NB4 (cell line): ENCODE results near the gene MED13L.

ENCODE experiments used
- DNase-seq: peaks from one replicate; pipeline ENCODE4 v3.0.0; 2010; ENCODE audit warnings: low read depth
- H3K4me3 ChIP-seq: one replicate; pipeline ENCODE4 v1.5.1; 2011; ENCODE audit warnings: mild to moderate bottlenecking, low read depth, low read length, moderate library complexity
- CTCF ChIP-seq: IDR thresholded peaks from one replicate; pipeline ENCODE4 v1.5.1; 2012; ENCODE audit warnings: low read depth, low read length
- MYC ChIP-seq: IDR thresholded peaks from 2 replicates; pipeline ENCODE4 v1.6.1; 2011; ENCODE audit warnings: low read depth, low read length
- POLR2A ChIP-seq: IDR thresholded peaks from 2 replicates; pipeline ENCODE4 v1.6.1; 2011; ENCODE audit warnings: mild to moderate bottlenecking; ENCODE audit not compliant: insufficient read length; ENCODE audit errors: extremely low read depth
- TF ChIP-seq, protein P1 (sequence below): IDR thresholded peaks from 2 replicates; pipeline ENCODE4 v1.6.1; 2011; ENCODE audit warnings: low read depth, low read length

MED13L gene

DNA sequence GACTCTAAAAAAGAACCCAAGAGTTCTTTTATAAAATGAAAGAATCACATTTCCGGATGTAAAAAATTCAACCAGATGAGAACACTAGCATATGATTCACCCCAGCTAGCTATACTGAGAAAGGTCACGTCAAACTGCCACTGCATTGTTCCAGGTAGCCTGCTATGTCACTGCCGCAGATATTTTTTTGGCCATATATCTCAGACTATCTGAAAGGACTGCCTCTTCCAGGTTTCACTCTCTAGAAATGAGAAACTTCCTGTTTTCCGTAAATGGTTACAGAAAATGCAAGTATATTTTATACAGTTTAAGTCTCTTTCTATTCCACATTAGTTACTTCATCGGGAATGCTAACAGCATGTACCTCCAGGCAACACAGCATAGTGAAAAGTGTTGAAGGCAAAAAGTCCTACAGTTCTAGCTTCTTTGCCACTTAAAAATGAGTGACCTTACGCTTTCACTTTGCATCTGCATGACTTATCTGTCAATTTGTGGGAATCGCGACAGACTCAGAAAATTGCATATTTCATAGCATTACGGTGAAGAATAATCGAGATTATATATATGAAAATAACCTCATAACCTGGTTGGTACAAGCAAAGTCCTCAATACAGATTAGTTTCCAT lies 105.2 kb downstream of the MED13L start:
- no peak for TF ChIP-seq CTCF
- TF ChIP-seq, protein P1, sequence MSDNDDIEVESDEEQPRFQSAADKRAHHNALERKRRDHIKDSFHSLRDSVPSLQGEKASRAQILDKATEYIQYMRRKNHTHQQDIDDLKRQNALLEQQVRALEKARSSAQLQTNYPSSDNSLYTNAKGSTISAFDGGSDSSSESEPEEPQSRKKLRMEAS = no peak
- TF ChIP-seq POLR2A = no peak
- no peak for TF ChIP-seq MYC
- DNase-seq = no peak
- H3K4me3 ChIP-seq = no peak overlapping the region

DNA sequence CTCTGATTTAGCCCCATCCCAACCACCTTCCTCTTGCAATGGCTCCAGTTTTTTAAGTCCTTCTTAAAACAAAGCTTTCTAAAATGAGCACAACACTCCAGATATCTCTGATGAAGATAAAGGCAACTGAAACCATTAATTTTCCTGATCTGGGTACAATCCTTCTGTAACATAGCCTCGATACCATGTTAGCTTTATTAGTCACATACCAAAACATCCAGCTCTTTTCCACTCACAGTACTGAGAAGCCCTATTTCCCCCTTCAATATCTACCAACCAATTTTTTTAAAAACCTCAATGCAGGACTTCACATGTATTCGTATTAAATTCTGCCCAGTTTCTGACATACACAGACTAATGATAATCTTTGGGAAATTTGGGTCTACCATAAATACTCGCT lies 105.9 kb downstream of the MED13L start:
- no peak for DNase-seq
- TF ChIP-seq CTCF (no peak), POLR2A (no peak), MYC (no peak)
- TF ChIP-seq, protein P1 = no peak
- H3K4me3 ChIP-seq = no peak overlapping the region

DNA sequence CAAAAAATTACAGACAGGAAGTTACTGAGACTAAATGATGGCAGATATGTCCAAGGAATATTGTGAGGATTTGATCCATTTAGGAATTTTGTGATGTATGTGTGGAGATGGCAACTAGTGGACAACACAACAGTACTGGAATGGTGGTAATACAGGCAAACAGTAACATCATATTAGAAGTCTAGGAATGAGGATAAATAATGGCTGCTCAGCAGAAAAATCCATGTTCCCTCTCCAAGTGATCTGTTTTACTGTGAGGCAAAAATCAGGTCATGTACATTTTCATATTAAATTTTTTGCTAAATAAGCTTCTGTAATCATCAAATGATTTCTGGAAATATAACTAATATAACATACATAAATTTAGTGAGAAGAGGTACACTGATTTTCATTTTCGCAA lies 108.4 kb downstream of the MED13L start:
- no peak for TF ChIP-seq MYC
- no peak overlapping the region for H3K4me3 ChIP-seq
- DNase-seq = no peak

DNA sequence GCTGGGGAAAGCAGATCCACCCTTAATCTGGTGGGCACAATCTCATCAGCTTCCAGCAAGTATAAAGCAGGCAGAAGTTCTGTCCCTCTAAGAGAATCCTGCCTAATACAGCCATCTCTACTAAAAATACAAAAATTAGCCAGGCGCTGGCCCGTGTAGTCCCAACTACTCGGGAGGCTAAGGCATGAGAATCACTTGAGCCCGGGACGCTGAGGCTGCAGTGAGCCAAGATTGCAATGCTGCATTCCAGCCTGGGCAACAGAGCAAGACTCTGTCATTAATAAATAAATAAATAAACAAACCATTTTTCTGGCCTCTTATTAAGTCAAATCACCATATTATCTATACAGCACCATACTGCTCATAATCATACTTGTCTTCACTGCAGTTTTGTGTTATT lies 111.2 kb downstream of the MED13L start:
- DNase-seq = no peak
- no peak overlapping the region for H3K4me3 ChIP-seq
- TF ChIP-seq CTCF = no peak
- TF ChIP-seq, protein P1 = no peak
- TF ChIP-seq POLR2A = no peak
- TF ChIP-seq MYC = no peak

DNA sequence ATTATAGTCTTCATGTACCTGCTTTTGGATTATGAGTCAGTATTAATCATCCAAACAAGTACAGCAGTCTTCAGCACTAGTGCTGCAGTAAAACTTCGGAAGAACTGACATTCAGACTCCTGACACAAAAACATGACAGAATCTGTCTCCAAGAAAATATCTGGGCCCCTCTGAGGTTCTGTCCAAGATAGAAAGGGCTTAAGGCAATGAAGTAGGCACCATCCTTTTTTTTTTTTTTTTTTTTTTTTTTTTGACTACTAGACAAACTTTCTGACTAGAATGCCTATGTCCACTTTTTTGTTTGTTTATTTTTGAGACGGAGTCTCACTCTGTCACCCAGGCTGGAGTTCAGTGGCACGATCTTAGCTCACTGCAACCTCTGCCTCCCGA lies 112.5 kb downstream of the MED13L start:
- TF ChIP-seq MYC = no peak
- no peak for TF ChIP-seq POLR2A
- TF ChIP-seq, protein P1 = no peak
- TF ChIP-seq CTCF = no peak

GRCh38 chr12:116164250-116165035 lies 113.0 kb downstream of the MED13L start:
- TF ChIP-seq MYC (no peak), CTCF (no peak), POLR2A (no peak)
- TF ChIP-seq, protein P1 = no peak
- H3K4me3 ChIP-seq = no peak overlapping the region
- DNase-seq = peak; percentile 44

More for the DNA sequence above, 112.5 kb downstream of the MED13L start:
- DNase-seq = peak; percentile 27
- no peak overlapping the region for H3K4me3 ChIP-seq
